ENCODE data around the gene SYNE1.

Gene SYNE1

GRCh38 chr6:152308306-152308705 is 328.9 kb downstream of the SYNE1 start:
- no peak for DNase-seq

- DNase-seq, result no peak
These were observed 331.5 kb downstream of the SYNE1 start for GRCh38 chr6:152305672-152306071.

GRCh38 chr6:152301765-152302568 is 335.2 kb downstream of the SYNE1 start:
- peak; percentile 90 for DNase-seq

- DNase-seq, result no peak
These were observed 336.0 kb downstream of the SYNE1 start for GRCh38 chr6:152301021-152301764.

GRCh38 chr6:152300517-152300916 is 336.6 kb downstream of the SYNE1 start:
- DNase-seq, result peak; percentile 25

GRCh38 chr6:152298848-152299735 is 338.1 kb downstream of the SYNE1 start:
- no peak for DNase-seq

- no peak for DNase-seq
These were observed 339.0 kb downstream of the SYNE1 start for GRCh38 chr6:152298055-152298647.

- DNase-seq, result no peak
These were observed 340.4 kb downstream of the SYNE1 start for GRCh38 chr6:152296648-152297376.

- no peak for DNase-seq
These were observed 341.2 kb downstream of the SYNE1 start for GRCh38 chr6:152295920-152296319.

- DNase-seq, result no peak
These were observed 341.8 kb downstream of the SYNE1 start for GRCh38 chr6:152295346-152295745.

GRCh38 chr6:152293404-152293803 is 343.8 kb downstream of the SYNE1 start:
- no peak for DNase-seq

GRCh38 chr6:152292555-152292954 is 344.6 kb downstream of the SYNE1 start:
- DNase-seq, result no peak

- DNase-seq, result no peak
These were observed 346.5 kb downstream of the SYNE1 start for GRCh38 chr6:152290693-152291092.

GRCh38 chr6:152277826-152278329 is 359.3 kb downstream of the SYNE1 start:
- DNase-seq, result no peak

- DNase-seq, result no peak
These were observed 363.5 kb downstream of the SYNE1 start for GRCh38 chr6:152273638-152274037.

- DNase-seq, result no peak
These were observed 364.2 kb downstream of the SYNE1 start for GRCh38 chr6:152273002-152273401.

- no peak for DNase-seq
These were observed 364.7 kb downstream of the SYNE1 start for GRCh38 chr6:152272486-152272885.

- no peak for DNase-seq
These were observed 365.2 kb downstream of the SYNE1 start for GRCh38 chr6:152271776-152272464.

- no peak for DNase-seq
These were observed 366.7 kb downstream of the SYNE1 start for GRCh38 chr6:152270301-152270925.

GRCh38 chr6:152268846-152269442 is 368.2 kb downstream of the SYNE1 start:
- DNase-seq, result no peak

All from CD4-positive, alpha-beta T cell treated with Interleukin-17A for 4 hours (primary cell).